HL-60/S4 (cell line): ENCODE measurements around the gene ASTE1.

Source experiments
- in situ Hi-C: fragments of 300-500 bp; cut with MboI; formaldehyde crosslinking; loops from 2 replicates; pipeline ENCODE4 v1.14.3; 2022; ENCODE audit warnings: low sequenced_read_pairs

The ASTE1 gene

GRCh38 chr3:131026321-131027151 is at the start of gene ASTE1, which contains the start of gene NEK11:
Gene ASTE1 (minus strand): TSS chr3:131026825. CDS start chr3:131025306, 1,519 bp downstream.
Gene NEK11 (plus strand): TSS chr3:131026877. CDS start chr3:131029709, 2,832 bp downstream.
- in situ Hi-C loops = loop anchor here (25.0 kb wide), 2 partner anchors 1011 to 1161 kb away; partner anchors contain the start of gene CPNE4

GRCh38 chr3:131075632-131076328 is 49.2 kb upstream of the ASTE1 start:
- in situ Hi-C loops = no loop called here

GRCh38 chr3:131072845-131073244 is 46.2 kb upstream of the ASTE1 start:
- in situ Hi-C loops = no loop called here

- in situ Hi-C loops = no loop called here
These were observed 45.5 kb upstream of the ASTE1 start for GRCh38 chr3:131072099-131072559.

GRCh38 chr3:131067983-131068382 is 41.4 kb upstream of the ASTE1 start:
- in situ Hi-C loops = no loop called here

GRCh38 chr3:131053043-131053859 is 26.6 kb upstream of the ASTE1 start:
- in situ Hi-C loops = no loop called here

GRCh38 chr3:131050001-131050400 is 23.4 kb upstream of the ASTE1 start:
- in situ Hi-C loops = no loop called here

- in situ Hi-C loops = loop anchor here (25.0 kb wide), 2 partner anchors 989 to 1139 kb away; partner anchors contain the start of gene CPNE4
These were observed 21.4 kb upstream of the ASTE1 start for GRCh38 chr3:131048030-131048429.

GRCh38 chr3:131047582-131047981 is 21.0 kb upstream of the ASTE1 start:
- in situ Hi-C loops = loop anchor here (25.0 kb wide), 2 partner anchors 990 to 1140 kb away; partner anchors contain the start of gene CPNE4

- in situ Hi-C loops = loop anchor here (25.0 kb wide), 2 partner anchors 995 to 1145 kb away; partner anchors contain the start of gene CPNE4
These were observed 15.8 kb upstream of the ASTE1 start for GRCh38 chr3:131042271-131042985.

GRCh38 chr3:131038326-131038725 is 11.7 kb upstream of the ASTE1 start:
- in situ Hi-C loops = loop anchor here (25.0 kb wide), 2 partner anchors 999 to 1149 kb away; partner anchors contain the start of gene CPNE4

- in situ Hi-C loops = loop anchor here (25.0 kb wide), 2 partner anchors 1000 to 1150 kb away; partner anchors contain the start of gene CPNE4
These were observed 10.4 kb upstream of the ASTE1 start for GRCh38 chr3:131036986-131037385.

- in situ Hi-C loops = loop anchor here (25.0 kb wide), 2 partner anchors 1001 to 1151 kb away; partner anchors contain the start of gene CPNE4
These were observed 9.7 kb upstream of the ASTE1 start for GRCh38 chr3:131036200-131036816.

- in situ Hi-C loops = loop anchor here (25.0 kb wide), 2 partner anchors 1004 to 1154 kb away; partner anchors contain the start of gene CPNE4
These were observed 7.0 kb upstream of the ASTE1 start for GRCh38 chr3:131033480-131034080.

GRCh38 chr3:131031660-131032059 is 5.0 kb upstream of the ASTE1 start:
- in situ Hi-C loops = loop anchor here (25.0 kb wide), 2 partner anchors 1006 to 1156 kb away; partner anchors contain the start of gene CPNE4

GRCh38 chr3:131028844-131029243 is 2.2 kb upstream of the ASTE1 start:
- in situ Hi-C loops = loop anchor here (25.0 kb wide), 2 partner anchors 1008 to 1158 kb away; partner anchors contain the start of gene CPNE4

- in situ Hi-C loops = loop anchor here (25.0 kb wide), 2 partner anchors 1012 to 1162 kb away; partner anchors contain the start of gene CPNE4
These were observed 1.1 kb downstream of the ASTE1 start for GRCh38 chr3:131025539-131025938.

- in situ Hi-C loops = no loop called here
These were observed 6.4 kb downstream of the ASTE1 start for GRCh38 chr3:131020122-131020693.
